ENCODE data around the gene PRKAG1. TPM values are rescaled to one million over a fixed set of nuclear protein-coding genes. Genes with fewer than 3 reads are reported as not detected.

The PRKAG1 gene
- total RNA-seq, 6 donors from 2014 or later: 25.1 to 56.5 (median 42.0) TPM

GRCh38 chr12:49020441-49020840, 1.9 kb upstream of the PRKAG1 start:
- H3K9me3 ChIP-seq: no peaks in the 10 kb centered on the region
- TF ChIP-seq POLR2A (IDR thresholded peaks at IDR 0.05) (no peak), POLR2AphosphoS5 (IDR thresholded peaks at IDR 0.05) (no peak)
- WGBS, 2 donors: 84 to 87% methylated on average over 5 to 6 of the region's 6 CpGs
- H3K27ac ChIP-seq: peak overlapping the region in 2 of 4 donors; percentile 91 to 97
- peaks cover 27 to 49% (median 43%) of the 10 kb centered on the region in 4 donors for H3K36me3 ChIP-seq
- no peaks in the 10 kb centered on the region for H3K27me3 ChIP-seq
- no peak for ATAC-seq (ENCODE audit: low FRiP score in 2 of 2)
- H3K4me3 ChIP-seq: no peak overlapping the region
- peaks cover 5 to 23% (median 19%) of the 10 kb centered on the region in 4 donors for H3K4me1 ChIP-seq
- DNase-seq: no peak

GRCh38 chr12:49019443-49020324, 1.1 kb upstream of the PRKAG1 start:
- ATAC-seq (ENCODE audit: low FRiP score in 2 of 2) (peak in 1 of 2 donors; percentile 30), DNase-seq (no peak)
- Histone ChIP-seq H3K9me3 (no peaks in the 10 kb centered on the region), H3K36me3 (peaks cover 20 to 41% (median 35%) of the 10 kb centered on the region in 4 donors), H3K27me3 (no peaks in the 10 kb centered on the region), H3K4me1 (peaks cover 5 to 23% (median 19%) of the 10 kb centered on the region in 4 donors), H3K4me3 (peak overlapping the region in 2 of 4 donors; percentile 83 to 90), H3K27ac (peak overlapping the region; percentile 91 to 97 (median 96))
- TF ChIP-seq POLR2AphosphoS5 (IDR thresholded peaks at IDR 0.05): no peak
- TF ChIP-seq EP300 (IDR thresholded peaks at IDR 0.05): no peak
- no peak for TF ChIP-seq POLR2A (IDR thresholded peaks at IDR 0.05)
- no peak for TF ChIP-seq CTCF (IDR thresholded peaks at IDR 0.05)
- WGBS, 2 donors: 62 to 66% methylated on average over 10 of the region's 10 CpGs

GRCh38 chr12:49019120-49019430, 499 bp upstream of the PRKAG1 start:
- TF ChIP-seq CTCF (IDR thresholded peaks at IDR 0.05): no peak
- TF ChIP-seq EP300 (IDR thresholded peaks at IDR 0.05): no peak
- no peak for TF ChIP-seq POLR2AphosphoS5 (IDR thresholded peaks at IDR 0.05)
- no peak for TF ChIP-seq POLR2A (IDR thresholded peaks at IDR 0.05)

GRCh38 chr12:49017891-49018260, 700 bp downstream of the PRKAG1 start:
- peak; percentile 14 to 28 for ATAC-seq (ENCODE audit: low FRiP score in 2 of 2)
- WGBS, 2 donors: 0 to 6% methylated on average over 7 to 8 of the region's 8 CpGs

More at GRCh38 chr12:49019120-49019430, 499 bp upstream of the PRKAG1 start:
- peaks cover 5 to 23% (median 19%) of the 10 kb centered on the region in 4 donors for H3K4me1 ChIP-seq
- H3K27ac ChIP-seq: peak overlapping the region; percentile 91 to 97 (median 96)
- H3K27me3 ChIP-seq: no peaks in the 10 kb centered on the region
- no peaks in the 10 kb centered on the region for H3K9me3 ChIP-seq
- WGBS, 2 donors: 4% methylated on average over 8 of the region's 8 CpGs
- H3K36me3 ChIP-seq: peaks cover 17 to 35% (median 29%) of the 10 kb centered on the region in 4 donors
- DNase-seq: no peak
- H3K4me3 ChIP-seq: peak overlapping the region in 3 of 4 donors; percentile 57 to 90 (median 83)
- peak; percentile 13 to 47 for ATAC-seq (ENCODE audit: low FRiP score in 2 of 2)

More at GRCh38 chr12:49017891-49018260, 700 bp downstream of the PRKAG1 start:
- Histone ChIP-seq H3K9me3 (no peaks in the 10 kb centered on the region), H3K4me1 (peaks cover 5 to 26% (median 19%) of the 10 kb centered on the region in 4 donors), H3K27me3 (no peaks in the 10 kb centered on the region), H3K27ac (peak overlapping the region; percentile 91 to 97 (median 96)), H3K36me3 (peaks cover 16 to 25% (median 21%) of the 10 kb centered on the region in 4 donors), H3K4me3 (peak overlapping the region; percentile 40 to 90 (median 70))
- TF ChIP-seq CTCF (IDR thresholded peaks at IDR 0.05) (no peak), EP300 (IDR thresholded peaks at IDR 0.05) (no peak), POLR2A (IDR thresholded peaks at IDR 0.05) (no peak), POLR2AphosphoS5 (IDR thresholded peaks at IDR 0.05) (no peak)
- DNase-seq: no peak
